22Rv1 (cell line): ENCODE data around the gene SLC35F3.

ENCODE experiments used
- ZFX ChIP-seq: fragments of 450-650 bp; IDR thresholded peaks from 2 replicates; pipeline ENCODE4 v1.6.1; 2017; ENCODE audit warnings: antibody characterized with exemption, borderline replicate concordance
- TF ChIP-seq, protein P1 (sequence below): fragments of 450-650 bp; IDR thresholded peaks from 2 replicates; pipeline ENCODE4 v1.5.1; 2017; ENCODE audit warnings: mild to moderate bottlenecking

DNA sequence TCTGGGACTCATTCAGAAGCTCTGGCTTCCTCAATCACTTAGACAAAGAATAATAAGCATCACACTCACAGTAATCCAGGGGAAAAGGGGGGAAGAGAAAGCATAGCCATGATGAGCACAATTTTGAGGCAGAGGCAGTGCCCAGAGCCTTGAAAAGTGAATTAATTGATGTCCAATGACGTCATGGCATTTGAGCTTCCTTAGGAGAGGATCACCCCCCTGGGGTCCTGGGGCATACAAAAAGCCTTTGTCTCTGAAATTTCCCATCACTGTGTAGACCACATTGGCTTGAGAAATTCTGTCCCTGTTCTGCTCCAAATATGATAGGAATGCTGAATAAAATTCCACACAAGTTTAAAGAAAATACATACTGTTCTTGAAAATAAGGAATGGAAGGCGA is 384.5 kb downstream of the SLC35F3 start:
- TF ChIP-seq, protein P1, sequence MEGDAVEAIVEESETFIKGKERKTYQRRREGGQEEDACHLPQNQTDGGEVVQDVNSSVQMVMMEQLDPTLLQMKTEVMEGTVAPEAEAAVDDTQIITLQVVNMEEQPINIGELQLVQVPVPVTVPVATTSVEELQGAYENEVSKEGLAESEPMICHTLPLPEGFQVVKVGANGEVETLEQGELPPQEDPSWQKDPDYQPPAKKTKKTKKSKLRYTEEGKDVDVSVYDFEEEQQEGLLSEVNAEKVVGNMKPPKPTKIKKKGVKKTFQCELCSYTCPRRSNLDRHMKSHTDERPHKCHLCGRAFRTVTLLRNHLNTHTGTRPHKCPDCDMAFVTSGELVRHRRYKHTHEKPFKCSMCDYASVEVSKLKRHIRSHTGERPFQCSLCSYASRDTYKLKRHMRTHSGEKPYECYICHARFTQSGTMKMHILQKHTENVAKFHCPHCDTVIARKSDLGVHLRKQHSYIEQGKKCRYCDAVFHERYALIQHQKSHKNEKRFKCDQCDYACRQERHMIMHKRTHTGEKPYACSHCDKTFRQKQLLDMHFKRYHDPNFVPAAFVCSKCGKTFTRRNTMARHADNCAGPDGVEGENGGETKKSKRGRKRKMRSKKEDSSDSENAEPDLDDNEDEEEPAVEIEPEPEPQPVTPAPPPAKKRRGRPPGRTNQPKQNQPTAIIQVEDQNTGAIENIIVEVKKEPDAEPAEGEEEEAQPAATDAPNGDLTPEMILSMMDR = no peak
- TF ChIP-seq ZFX = no peak
